DLD1 (cell line): ENCODE measurements around the gene CTSL.
"Not testable (repeated sequence)": the region's sequence is repeated elsewhere in the genome, so short reads cannot be mapped to it uniquely, and the experiment has no call there.

Experiments
- in situ Hi-C: cut with HindIII; loops from 2 replicates; pipeline ENCODE4 v1.10.0; 2017; ENCODE audit warnings: low sequenced_read_pairs

Gene CTSL

GRCh38 chr9:87751423-87751822, 25.5 kb downstream of the CTSL start:
- in situ Hi-C loops: no loop called here

GRCh38 chr9:87751868-87752267, 25.9 kb downstream of the CTSL start:
- in situ Hi-C loops: no loop called here

- in situ Hi-C loops: no loop called here
Observed at GRCh38 chr9:87753313-87753712, 27.4 kb downstream of the CTSL start.

GRCh38 chr9:87758330-87758729, 32.4 kb downstream of the CTSL start:
- in situ Hi-C loops: not testable (repeated sequence)

- in situ Hi-C loops: not testable (repeated sequence)
Observed at GRCh38 chr9:87759980-87760379, 34.1 kb downstream of the CTSL start.

GRCh38 chr9:87760529-87760928, 34.6 kb downstream of the CTSL start:
- in situ Hi-C loops: no loop called here

- in situ Hi-C loops: no loop called here
Observed at GRCh38 chr9:87763286-87763685, 37.4 kb downstream of the CTSL start.

- in situ Hi-C loops: no loop called here
Observed at GRCh38 chr9:87765521-87765920, 39.6 kb downstream of the CTSL start.

- in situ Hi-C loops: no loop called here
Observed at GRCh38 chr9:87766697-87767096, 40.8 kb downstream of the CTSL start.

- in situ Hi-C loops: no loop called here
Observed at GRCh38 chr9:87770616-87771315, 44.8 kb downstream of the CTSL start.

GRCh38 chr9:87771316-87772006, 45.5 kb downstream of the CTSL start:
- in situ Hi-C loops: no loop called here

GRCh38 chr9:87776481-87777379, 50.8 kb downstream of the CTSL start:
- in situ Hi-C loops: no loop called here

- in situ Hi-C loops: no loop called here
Observed at GRCh38 chr9:87778996-87779395, 53.1 kb downstream of the CTSL start.
